SK-N-DZ (cell line): ENCODE results near the gene MYL12B. TPM values are rescaled to one million over a fixed set of nuclear protein-coding genes. Genes with fewer than 3 reads are reported as not detected.
A peak's percentile ranks its signal among the peaks of the same experiment; 100 is the strongest.
"Not testable (repeated sequence)": the region's sequence is repeated elsewhere in the genome, so short reads cannot be mapped to it uniquely, and the experiment has no call there.

Experiments used
- DNase-seq: peaks from one replicate; pipeline ENCODE4 v3.0.0-alpha.2; 2015; ENCODE audit warnings: low spot score
- polyA plus RNA-seq, 2 experiments: library from polyadenylated mRNA; depleted of rRNA; stranded (reverse); fragments of >200 nt; gene quantifications; 2 replicates each; pipeline ENCODE4 v1.2.3, GENCODE V29; 2014

Gene MYL12B
- 192 and 227 TPM in 2 replicates for polyA plus RNA-seq (2014; cell fraction: cytosol; rRNA removed)
- 87.8 and 109 TPM in 2 replicates for polyA plus RNA-seq (2014; cell fraction: nucleus; rRNA removed)

GRCh38 chr18:3261373-3262233, at the start of gene MYL12B:
Gene MYL12B, plus strand, starts transcription at chr18:3262133. Its CDS starts 10,766 bp downstream, at chr18:3272899.
- DNase-seq: peak; percentile 76

DNA sequence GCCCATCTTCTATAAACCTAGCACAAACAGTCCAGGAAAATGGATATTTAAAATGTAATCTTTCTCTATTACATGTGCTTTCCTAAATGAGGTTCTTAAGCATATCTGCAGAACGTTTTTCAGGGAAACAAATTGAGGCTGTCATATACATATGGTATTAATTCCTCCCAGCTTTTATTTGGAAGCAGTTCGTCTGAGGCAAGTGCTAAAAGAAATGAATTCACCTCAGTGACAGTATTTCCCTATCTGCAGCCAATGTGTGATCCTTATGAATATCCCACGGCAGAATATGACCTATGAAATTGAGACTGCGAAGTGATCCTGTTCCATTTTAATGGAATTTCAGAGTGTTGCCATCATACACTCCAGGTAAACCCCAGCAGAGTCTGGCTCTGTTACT, 49.3 kb upstream of the MYL12B start:
- no peak for DNase-seq

GRCh38 chr18:3213300-3214059, 48.5 kb upstream of the MYL12B start:
- no peak for DNase-seq

DNA sequence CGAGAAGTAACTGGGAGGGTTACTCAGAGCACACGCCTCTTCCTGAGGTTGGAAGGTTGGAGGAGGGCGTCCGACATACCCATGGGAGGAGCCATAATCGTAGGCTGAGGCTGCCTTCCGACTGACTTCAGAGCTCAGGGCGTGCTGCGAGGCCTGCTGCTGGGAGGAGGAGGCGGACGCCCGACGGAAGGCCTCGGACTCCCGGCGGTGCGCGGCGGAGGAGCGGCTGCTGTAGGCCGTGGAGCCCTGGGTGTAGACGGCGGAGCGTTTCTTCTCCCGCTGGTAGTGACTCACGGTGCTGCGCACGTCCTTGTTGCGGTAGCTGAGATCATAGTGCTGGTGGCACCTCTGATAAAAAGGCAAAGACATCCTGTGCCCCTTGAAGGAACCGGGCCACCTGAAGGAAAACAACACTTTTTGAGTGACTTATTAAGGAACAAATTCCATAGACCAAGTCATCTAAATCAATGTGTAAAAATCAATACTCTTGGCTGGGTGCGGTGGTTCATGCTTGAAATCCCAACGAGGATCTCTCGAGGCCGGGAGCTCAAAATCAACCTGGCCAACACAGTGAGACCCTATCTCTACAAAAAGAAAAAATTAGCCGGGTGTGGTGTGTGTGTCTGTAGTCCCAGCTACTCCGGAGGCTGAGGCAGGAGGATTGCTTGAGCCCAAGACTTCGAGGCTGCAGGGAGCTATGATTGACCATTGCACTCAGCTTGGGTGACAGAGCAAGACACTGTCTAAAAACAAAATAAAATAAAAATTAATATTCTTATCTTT, 46.9 kb upstream of the MYL12B start:
- no peak for DNase-seq

DNA sequence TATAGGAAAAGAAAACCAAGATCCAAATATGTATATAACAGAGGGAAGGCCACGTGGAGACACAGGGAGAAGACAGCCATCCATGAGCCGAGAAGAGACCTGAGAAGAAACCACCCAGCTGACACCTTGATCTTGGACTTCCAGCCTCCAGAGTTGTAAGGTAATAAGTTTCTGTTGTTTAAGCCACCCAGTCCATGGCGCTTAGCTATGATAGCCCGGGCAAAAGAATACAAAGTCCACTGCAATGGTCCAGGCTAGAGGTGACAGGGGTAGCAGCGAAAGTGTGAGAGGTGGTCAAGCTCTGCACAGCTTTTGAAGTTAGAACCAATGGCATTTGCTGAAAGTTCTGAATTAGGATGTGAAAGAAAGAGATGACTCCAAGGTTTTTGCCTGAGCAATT, 44.9 kb upstream of the MYL12B start:
- no peak for DNase-seq

DNA sequence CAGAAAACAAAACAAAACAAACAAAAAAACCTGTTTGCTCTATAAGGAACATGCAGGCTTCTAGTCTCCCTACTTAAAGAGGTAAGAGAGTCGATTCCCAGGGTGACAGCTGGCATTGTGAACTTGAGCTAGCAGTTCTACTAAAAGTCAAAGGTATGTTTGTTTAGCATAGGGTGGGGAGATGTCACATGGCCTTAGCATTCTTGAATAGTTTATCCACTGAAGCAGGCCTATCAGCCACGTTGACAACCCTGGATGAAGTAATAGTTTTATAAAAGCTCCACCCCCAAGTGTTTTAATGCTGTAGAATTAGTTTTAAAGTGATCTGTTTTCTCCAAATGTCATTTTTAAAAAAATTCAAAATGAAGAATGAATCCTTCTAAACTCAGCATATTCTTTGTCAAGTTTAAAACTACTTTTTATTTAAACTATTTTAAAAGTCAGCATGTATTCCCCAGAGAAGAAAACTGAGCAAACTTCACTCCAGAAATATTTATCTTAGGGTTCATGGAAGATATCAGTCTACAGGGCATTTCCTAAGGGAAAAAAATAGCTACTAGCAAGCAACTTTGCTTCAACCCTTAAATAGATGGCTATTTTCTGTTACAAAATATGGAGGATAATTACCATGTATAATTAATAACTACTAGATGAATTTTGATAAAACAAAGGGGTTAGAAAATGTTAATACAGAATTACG, 43.8 kb upstream of the MYL12B start:
- no peak for DNase-seq

GRCh38 chr18:3218819-3219218, 43.1 kb upstream of the MYL12B start:
- DNase-seq: no peak

DNA sequence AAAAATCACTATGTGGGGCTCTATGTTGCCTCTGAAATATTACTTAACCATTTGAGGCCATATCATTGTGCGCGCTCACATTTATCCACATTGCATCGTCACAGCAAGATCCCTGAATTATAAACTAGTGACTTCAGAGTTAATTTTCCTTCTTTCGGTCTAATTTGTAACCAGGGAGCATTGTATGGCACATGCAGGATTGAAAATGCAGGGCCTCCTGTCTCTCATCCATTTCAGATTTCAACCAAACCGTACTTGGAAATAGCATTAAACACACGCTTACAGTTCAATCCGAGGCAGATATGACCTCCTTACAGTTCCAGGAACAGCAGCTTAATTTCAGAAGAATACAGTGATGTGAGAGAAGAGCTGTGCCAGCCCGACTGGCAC, 42.7 kb upstream of the MYL12B start:
- no peak for DNase-seq

DNA sequence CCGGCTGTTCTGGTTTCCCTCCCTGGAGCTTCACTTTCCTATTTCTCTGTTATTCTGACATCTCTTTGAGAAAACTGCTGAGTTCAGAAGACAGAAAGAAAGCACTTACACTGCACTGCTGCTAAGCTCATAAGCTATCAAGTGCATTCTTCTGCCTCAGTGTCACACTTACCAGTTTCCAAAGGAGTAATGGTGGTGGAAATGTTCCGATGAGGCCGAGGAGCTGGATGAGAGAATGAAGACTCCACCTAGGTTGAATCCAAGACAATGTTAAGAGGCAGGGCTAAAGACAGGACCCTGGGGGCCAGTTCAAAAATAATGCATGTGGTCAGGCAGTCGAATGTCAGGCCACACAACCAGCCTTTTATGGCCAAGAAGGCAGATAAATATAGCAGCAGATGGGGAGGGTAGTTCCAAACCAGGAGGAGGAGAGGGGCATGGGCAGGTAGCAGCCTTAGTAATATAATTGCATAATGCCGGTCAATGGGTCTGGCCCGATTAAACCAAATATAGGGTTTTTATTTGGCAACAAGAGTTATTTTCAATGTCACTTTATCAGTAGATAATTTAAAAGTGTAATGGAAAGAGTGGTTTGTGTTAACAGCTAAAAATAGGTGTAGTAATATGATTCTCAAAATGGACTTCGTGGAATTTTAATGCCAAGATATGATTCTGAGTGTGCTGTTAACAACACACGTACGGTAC, 42.1 kb upstream of the MYL12B start, which contains the start of gene MYOM1:
TSS of gene MYOM1 (minus strand) at position 338 of the 705 bp plus-strand sequence. CDS start 4,745 bp downstream, outside the sequence.
- DNase-seq: no peak

DNA sequence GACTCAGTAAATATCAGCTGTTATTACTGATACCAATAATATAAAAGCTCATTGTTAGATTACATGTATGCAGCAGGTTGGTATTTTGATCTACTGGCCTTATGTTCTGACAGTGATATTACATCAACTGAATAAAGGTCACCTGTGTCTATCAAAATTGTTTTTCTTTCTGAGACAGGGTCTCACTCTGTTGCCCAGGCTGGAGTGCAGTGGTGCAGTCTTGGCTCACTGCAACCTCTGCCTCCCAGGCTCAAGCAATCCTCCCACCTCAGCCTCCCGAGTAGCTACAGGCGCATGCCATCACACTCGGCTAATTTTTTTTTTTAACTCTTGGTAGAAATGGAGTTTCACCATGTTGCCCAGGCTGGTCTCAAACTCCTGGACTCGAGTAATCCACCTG, 41.1 kb upstream of the MYL12B start:
- DNase-seq: not testable (repeated sequence)

GRCh38 chr18:3221496-3221895, 40.4 kb upstream of the MYL12B start:
- DNase-seq: no peak

DNA sequence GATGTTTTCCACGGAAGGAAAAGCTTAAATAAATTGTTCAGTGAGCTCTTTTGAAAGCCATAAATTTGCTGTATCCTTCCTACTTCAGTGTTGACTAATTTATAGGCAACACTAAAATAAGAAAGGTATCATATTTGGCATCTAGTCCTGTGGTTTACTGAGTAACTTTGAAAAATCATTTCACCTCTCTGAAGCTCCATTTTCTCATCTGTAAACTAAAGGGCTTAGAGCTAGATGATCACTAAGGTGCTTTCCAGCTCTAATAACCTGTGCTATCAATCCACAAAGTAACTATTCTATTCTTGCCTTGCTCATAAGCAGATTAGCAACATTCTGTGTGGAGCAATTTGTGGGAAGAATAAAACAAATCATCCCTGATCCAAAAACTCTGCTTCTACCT, 38.6 kb upstream of the MYL12B start:
- no peak for DNase-seq

DNA sequence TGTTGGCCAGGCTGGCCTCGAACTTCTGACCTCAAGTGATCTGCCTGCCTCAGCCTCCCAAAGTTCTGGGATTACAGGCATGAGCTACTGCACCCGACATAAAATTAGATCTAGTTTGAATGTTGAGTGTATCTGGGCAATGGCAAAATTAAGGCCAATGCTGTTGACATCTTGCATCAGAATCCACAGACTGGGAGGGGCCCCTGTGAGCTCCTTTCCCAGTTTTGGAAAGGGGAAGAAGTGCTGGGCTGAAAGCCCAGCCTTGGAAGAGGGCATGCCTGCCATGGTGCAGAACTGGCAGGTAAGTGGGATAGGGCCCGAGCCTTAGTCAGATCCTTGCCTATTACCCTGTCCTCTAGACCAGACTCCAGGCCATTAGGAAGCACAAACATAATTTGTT, 37.7 kb upstream of the MYL12B start:
- no peak for DNase-seq

GRCh38 chr18:3225588-3225987, 36.3 kb upstream of the MYL12B start:
- no peak for DNase-seq

DNA sequence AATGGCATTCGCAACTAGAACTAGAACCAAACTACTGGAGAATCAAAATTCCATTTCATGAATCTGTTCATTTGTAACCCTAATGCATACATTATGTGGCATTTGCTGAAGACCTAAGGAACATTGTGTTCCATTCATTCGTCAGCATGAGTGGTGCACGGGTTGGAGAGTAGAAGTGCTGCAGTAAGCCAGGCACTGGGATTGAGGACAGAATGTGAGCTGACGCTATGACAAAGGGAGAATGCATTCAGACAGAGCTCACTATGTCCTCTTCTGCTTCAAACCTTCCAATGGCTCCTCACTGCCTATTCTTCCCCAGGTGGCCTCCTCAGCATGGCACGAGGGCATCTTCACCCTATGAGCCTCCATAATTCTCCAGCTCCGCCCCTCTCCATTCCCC, 35.9 kb upstream of the MYL12B start:
- DNase-seq: no peak

GRCh38 chr18:3230401-3231334, 31.3 kb upstream of the MYL12B start:
- DNase-seq: no peak

DNA sequence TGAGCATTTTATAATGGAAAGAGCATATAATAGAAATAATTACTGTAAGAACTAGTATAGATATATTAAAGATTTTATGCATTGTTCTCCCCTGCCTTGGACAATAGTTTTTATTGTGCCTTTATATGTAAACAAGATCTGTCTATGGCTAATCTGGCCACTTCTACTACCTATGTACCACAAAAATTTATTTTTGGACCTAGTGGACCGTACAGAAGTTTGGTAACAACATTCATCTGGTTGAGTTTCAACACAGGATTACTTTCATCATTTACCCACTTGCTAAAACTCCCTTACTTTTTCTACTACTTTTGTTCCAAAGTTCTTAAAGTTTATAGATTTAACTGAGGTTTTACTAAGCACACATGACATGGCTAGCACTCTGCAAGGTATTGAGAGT, 28.9 kb upstream of the MYL12B start:
- DNase-seq: no peak

GRCh38 chr18:3233433-3234168, 28.3 kb upstream of the MYL12B start:
- no peak for DNase-seq

GRCh38 chr18:3234457-3234856, 27.5 kb upstream of the MYL12B start:
- no peak for DNase-seq
